BJ (cell line): ENCODE results near the gene TMEM119. TPM values are rescaled to one million over a fixed set of nuclear protein-coding genes. Genes with fewer than 3 reads are reported as not detected.

Experiments used
- CTCF ChIA-PET: fragments of 350-600 bp; formaldehyde crosslinking; extraction: SDS; loops from one replicate; lab custom pipeline; 2021; ENCODE audit warnings: antibody characterized with exemption, inconsistent platforms; lab: Yijun Ruan, JAX
- POLR2A ChIA-PET: fragments of 300-600 bp; sonication (Branson Sonifier 250); formaldehyde crosslinking; extraction: SDS; loops from one replicate; lab custom pipeline; 2021; ENCODE audit warnings: antibody characterized with exemption; lab: Charles Lee
- DNase-seq: peaks from one replicate; pipeline ENCODE4 v3.0.0-alpha.2; 2011; ENCODE audit warnings: low read depth
- H3K27me3 ChIP-seq: 2 replicates; pipeline ENCODE4 v1.6.0; 2011; ENCODE audit warnings: low read length; ENCODE audit not compliant: control insufficient read depth, insufficient read depth
- H3K36me3 ChIP-seq: 2 replicates; pipeline ENCODE4 v1.5.1; 2011; ENCODE audit warnings: low read length; ENCODE audit not compliant: control insufficient read depth, insufficient read depth
- H3K4me3 ChIP-seq: 2 replicates; pipeline ENCODE4 v1.5.1; 2011; ENCODE audit warnings: low read depth, mild to moderate bottlenecking, control low read depth, low read length
- polyA plus RNA-seq: library from polyadenylated mRNA; depleted of rRNA; stranded (reverse); fragments of >200 nt; gene quantifications from 2 replicates; pipeline ENCODE4 v1.2.3, GENCODE V29; 2011
- TF ChIP-seq, protein P1 (sequence below): IDR thresholded peaks from 2 replicates; pipeline ENCODE4 v1.5.1; 2011; ENCODE audit warnings: low read depth, mild to moderate bottlenecking, control low read depth, inconsistent platforms, low read length, moderate library complexity; ENCODE audit not compliant: insufficient read depth

TMEM119 gene
- polyA plus RNA-seq, 1 experiment = 80.6 TPM

DNA sequence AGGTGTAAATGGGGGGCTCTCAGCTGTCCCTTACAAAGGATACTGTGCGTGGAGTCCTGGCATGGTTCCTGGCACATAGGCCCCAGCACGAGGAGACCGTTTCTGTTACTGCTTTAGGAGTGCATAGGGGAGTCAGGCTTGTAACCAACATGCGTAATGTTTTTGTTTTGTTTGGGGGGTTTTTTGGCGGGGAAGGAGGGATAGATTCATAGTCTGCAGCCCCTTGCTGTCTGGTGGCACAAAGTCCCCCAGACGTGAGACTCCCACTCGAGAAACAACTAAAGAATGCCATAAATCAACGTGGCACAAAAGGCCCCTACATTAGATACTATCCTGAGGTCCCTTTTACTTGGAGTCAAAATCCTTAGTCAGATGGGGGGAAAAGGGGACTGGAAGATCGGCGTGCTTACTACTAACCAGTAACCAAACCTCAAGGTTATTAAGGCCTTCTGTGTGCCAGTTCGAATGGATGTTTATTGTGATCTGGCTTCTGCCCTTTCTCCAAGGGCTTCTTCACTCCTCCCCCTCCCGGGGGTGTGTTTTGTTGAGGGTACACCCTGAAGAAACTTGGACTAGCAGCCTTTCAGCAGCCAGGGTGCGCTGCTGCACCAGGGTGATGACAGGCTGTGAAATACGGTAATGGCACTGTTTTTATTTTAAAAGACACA lies 34.6 kb downstream of the TMEM119 start:
- CTCF ChIA-PET = interaction anchor here (0.6 to 19.7 kb wide), 12 partner anchors 23 to 531 kb away, joined by 3 to 460 read pairs (median 4); partner anchors contain the start of gene TMEM119

DNA sequence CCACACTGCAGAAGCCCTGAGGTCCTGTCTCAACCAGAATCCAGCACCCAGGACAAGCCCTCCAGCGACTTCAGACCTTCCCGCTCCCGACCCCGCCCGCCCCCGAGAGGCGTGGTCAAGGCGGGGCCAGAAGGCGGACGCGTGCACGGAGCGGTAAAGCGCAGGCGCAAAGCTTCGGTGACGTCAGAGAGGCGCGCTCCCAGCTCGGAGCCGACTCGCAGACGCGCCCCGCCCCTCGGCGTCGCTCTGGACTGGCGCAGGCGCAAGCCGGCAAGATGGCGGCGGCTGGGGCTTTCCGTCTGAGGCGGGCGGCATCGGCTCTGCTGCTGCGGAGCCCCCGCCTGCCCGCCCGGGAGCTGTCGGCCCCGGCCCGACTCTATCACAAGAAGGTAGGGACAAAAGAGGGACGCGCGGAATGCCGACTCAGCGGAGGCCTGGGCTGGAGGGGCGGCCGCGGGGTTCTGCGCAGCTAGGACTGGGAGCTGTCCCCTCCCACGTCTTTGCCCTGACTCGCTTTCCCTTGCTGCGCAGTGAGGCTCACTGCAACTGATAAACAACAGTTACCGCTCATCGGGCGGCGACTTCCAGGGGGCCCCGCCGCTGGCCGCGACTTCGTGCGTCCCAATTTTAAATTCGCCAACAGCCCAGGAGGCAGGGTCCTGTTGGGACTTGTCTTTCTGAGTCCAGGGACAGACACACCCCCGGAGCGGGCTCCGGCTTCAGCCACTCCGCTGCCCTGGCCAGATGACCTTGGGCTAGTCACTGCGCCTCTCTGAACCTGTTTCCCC lies 35.3 kb downstream of the TMEM119 start, which contains the start of gene ISCU:
Gene ISCU (plus strand): TSS at position 249 of the 788 bp plus-strand sequence. CDS start 27 bp downstream, at position 276.
- Histone ChIP-seq H3K36me3 (peaks cover 11% of the 10 kb centered on the region), H3K27me3 (no peaks in the 10 kb centered on the region), H3K4me3 (peak within 1 kb of the TSS; percentile 94)
- ChIA-PET CTCF (interaction anchor here (0.8 to 19.7 kb wide), 8 partner anchors 35 to 388 kb away, joined by 3 to 460 read pairs (median 4); partner anchors contain the start of gene TMEM119), POLR2A (no interaction called here)
- TF ChIP-seq, protein P1, sequence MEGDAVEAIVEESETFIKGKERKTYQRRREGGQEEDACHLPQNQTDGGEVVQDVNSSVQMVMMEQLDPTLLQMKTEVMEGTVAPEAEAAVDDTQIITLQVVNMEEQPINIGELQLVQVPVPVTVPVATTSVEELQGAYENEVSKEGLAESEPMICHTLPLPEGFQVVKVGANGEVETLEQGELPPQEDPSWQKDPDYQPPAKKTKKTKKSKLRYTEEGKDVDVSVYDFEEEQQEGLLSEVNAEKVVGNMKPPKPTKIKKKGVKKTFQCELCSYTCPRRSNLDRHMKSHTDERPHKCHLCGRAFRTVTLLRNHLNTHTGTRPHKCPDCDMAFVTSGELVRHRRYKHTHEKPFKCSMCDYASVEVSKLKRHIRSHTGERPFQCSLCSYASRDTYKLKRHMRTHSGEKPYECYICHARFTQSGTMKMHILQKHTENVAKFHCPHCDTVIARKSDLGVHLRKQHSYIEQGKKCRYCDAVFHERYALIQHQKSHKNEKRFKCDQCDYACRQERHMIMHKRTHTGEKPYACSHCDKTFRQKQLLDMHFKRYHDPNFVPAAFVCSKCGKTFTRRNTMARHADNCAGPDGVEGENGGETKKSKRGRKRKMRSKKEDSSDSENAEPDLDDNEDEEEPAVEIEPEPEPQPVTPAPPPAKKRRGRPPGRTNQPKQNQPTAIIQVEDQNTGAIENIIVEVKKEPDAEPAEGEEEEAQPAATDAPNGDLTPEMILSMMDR = no peak
- DNase-seq = peak; percentile 70

More for the DNA sequence above, 34.6 kb downstream of the TMEM119 start:
- H3K27me3 ChIP-seq = no peaks in the 10 kb centered on the region
- DNase-seq = no peak
- TF ChIP-seq, protein P1 = peak; percentile 94
- peaks cover 11% of the 10 kb centered on the region for H3K36me3 ChIP-seq
- H3K4me3 ChIP-seq = peak overlapping the region; percentile 82
- POLR2A ChIA-PET = no interaction called here

DNA sequence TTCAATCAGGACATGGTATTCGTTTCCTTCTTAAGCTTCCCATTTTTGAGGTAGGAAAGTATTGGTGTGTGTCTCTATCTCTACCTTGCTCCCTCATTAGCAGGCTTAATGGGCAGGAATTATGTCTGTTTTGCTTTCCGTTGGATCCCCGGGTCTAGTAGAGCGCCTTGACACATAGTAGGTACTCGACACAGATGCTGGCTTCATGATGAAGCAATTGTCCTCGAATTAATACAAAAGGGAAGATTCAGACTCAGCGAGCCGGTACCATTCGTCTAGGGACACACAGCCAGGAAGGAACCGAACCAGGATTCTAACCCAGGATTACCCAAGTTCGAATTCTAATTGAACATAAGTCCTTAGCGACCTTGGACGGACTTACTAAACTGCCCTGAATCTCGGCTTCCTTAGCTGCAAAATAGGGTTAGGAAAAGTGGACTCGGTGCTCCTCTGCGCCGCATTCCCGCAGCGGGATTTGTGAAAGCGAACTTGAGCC lies 36.0 kb downstream of the TMEM119 start:
- TF ChIP-seq, protein P1 = no peak
- ChIA-PET CTCF (interaction anchor here (0.8 to 19.7 kb wide), 8 partner anchors 36 to 389 kb away, joined by 3 to 460 read pairs (median 4); partner anchors contain the start of gene TMEM119), POLR2A (no interaction called here)
- H3K4me3 ChIP-seq = peak overlapping the region; percentile 94
- peaks cover 12% of the 10 kb centered on the region for H3K36me3 ChIP-seq
- H3K27me3 ChIP-seq = no peaks in the 10 kb centered on the region
- no peak for DNase-seq

DNA sequence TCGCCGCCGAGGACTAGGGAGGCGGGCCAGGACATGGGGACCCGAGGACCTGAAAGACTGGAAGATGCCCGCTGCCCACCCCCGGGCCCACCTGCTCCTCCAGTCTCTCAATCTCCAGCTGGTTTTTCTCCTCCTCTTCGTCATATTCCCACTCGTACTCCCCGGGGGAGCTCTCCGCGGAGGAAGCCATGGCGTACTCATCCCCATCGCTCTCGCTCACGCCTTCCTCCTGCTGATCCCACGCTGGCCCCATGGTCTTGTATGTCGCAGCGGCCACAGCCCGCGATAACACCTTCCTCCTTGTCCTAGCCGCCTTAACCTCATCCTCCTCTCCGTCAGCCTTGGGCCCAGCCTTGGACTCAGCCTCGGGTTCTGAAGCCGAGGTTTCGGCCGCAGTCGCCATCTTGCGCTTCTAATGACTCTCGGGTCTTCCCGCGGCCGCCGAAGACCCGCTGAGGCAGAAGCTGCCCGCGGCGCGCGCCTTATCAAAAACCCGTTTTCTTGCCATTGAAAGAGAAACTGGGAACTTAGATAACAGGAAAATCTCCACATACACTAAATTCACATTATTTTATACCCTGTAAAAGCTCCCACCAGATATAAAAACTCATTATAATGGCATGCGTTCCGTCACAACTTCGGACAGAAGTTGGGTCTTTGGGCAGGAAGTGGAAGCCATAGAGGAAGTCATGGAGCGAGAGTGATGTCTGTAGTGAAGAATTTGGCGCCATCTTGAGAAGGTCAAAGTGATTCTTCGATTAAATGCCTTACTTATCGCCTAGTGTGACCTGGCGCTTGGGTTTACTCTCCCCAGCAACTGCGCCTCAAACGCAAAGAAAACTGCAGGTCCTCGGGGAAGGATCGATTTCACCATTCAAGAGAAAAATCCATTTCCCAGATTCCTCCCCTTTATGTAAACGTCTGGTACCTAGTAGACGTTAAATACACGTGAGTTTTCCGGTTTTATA lies 36.8 kb downstream of the TMEM119 start, which contains the start of gene SART3:
Gene SART3 (minus strand): TSS at position 422 of the 968 bp plus-strand sequence. CDS start 19 bp downstream, at position 403.
- CTCF ChIA-PET = interaction anchor here (2.0 to 19.7 kb wide), 2 partner anchors 48 to 57 kb away, joined by 5 to 460 read pairs; no protein-coding TSS in a partner anchor
- POLR2A ChIA-PET = no interaction called here
- Histone ChIP-seq H3K36me3 (peaks cover 10% of the 10 kb centered on the region), H3K27me3 (no peaks in the 10 kb centered on the region), H3K4me3 (peak within 1 kb of the TSS; percentile 94)
- TF ChIP-seq, protein P1 = no peak
- no peak for DNase-seq
